Endothelial cell of umbilical vein (primary cell): ENCODE data around the gene GALNT2. TPM values are rescaled to one million over a fixed set of nuclear protein-coding genes. Genes with fewer than 3 reads are reported as not detected.

Experiments used
- BruUV-seq: library from RNA; stranded (reverse); fragments of 400-500 nt; replicated peaks from 2 replicates; lab custom pipeline; 2021; lab: Mats Ljungman, UMichigan
- CTCF ChIA-PET: fragments of 300-600, 350-600 bp; sonication (Branson Sonifier 250); formaldehyde crosslinking; loops from one replicate; lab custom pipeline; 2021; ENCODE audit warnings: antibody characterized with exemption, inconsistent platforms; lab: Charles Lee
- POLR2A ChIA-PET: fragments of 300-600, 350-600 bp; sonication (Branson Sonifier 250); formaldehyde crosslinking; loops from one replicate; lab custom pipeline; 2021; ENCODE audit warnings: antibody characterized with exemption, inconsistent platforms; lab: Charles Lee
- DNase-seq: peaks from one replicate; pipeline ENCODE4 v3.0.0-alpha.2; 2011; ENCODE audit warnings: low read depth, low spot score
- FAIRE-seq: peaks from 2 replicates; lab custom pipeline; 2011; peaks lifted over from hg19 to GRCh38; lab: Jason Lieb, UNC
- H2AFZ ChIP-seq: 2 replicates; pipeline ENCODE4 v1.6.0; 2012; ENCODE audit warnings: low read depth, low read length, control low read depth, inconsistent platforms
- H3K27ac ChIP-seq: 2 replicates; pipeline ENCODE4 v1.5.1; 2011; ENCODE audit warnings: low read depth, mild to moderate bottlenecking, control low read depth, low read length, moderate library complexity; ENCODE audit not compliant: insufficient read depth
- H3K27me3 ChIP-seq, 2 experiments: 2 replicates each; pipeline versions ENCODE4 v1.6.0 to v1.6.1; 2011; ENCODE audit warnings: low read length in 2 of 2, mixed read lengths in 1 of 2; ENCODE audit not compliant: control insufficient read depth in 2 of 2, insufficient read depth in 2 of 2
- H3K36me3 ChIP-seq, 2 experiments: 2 replicates in 1 of 2; 3 replicates in 1 of 2; pipeline ENCODE4 v1.5.1; 2011; ENCODE audit warnings: low read length in 2 of 2, mild to moderate bottlenecking in 1 of 2, moderate library complexity in 1 of 2; ENCODE audit not compliant: control insufficient read depth in 2 of 2, insufficient read depth in 2 of 2; ENCODE audit errors: extremely low read depth in 1 of 2
- H3K4me1 ChIP-seq: 3 replicates; pipeline ENCODE4 v1.5.1; 2011; ENCODE audit warnings: mild to moderate bottlenecking, low read length; ENCODE audit not compliant: control insufficient read depth, insufficient read depth; ENCODE audit errors: extremely low read depth
- H3K4me2 ChIP-seq: 2 replicates; pipeline ENCODE4 v1.6.1; 2011; ENCODE audit warnings: low read length, control low read depth, mixed read lengths; ENCODE audit not compliant: insufficient read depth
- H3K4me3 ChIP-seq, 3 experiments: fragments of 200-600 bp in 1 of 3; sonication (generic), shearing (Covaris generic) in 1 of 3; replicated peaks in 1 of 3; 2 replicates each; pipeline ENCODE4 v1.5.1; 2011 to 2016; ENCODE audit warnings: control low read depth in 3 of 3, low read length in 3 of 3, mild to moderate bottlenecking in 2 of 3, inconsistent platforms in 1 of 3, low read depth in 1 of 3, moderate library complexity in 1 of 3; ENCODE audit not compliant: insufficient read depth in 1 of 3
- H3K79me2 ChIP-seq: 2 replicates; pipeline ENCODE4 v1.6.0; 2012; ENCODE audit warnings: low read length, inconsistent platforms; ENCODE audit not compliant: control insufficient read depth, insufficient read depth
- H3K9ac ChIP-seq: replicated peaks from 2 replicates; pipeline ENCODE3; 2011; ENCODE audit warnings: low read length, control low read depth; ENCODE audit not compliant: insufficient read depth; ENCODE audit errors: extremely low read depth
- H3K9me1 ChIP-seq: replicated peaks from 3 replicates; pipeline ENCODE4 v1.6.0; 2011; ENCODE audit warnings: mild to moderate bottlenecking, low read length; ENCODE audit not compliant: control insufficient read depth, insufficient read depth; ENCODE audit errors: extremely low read depth
- H3K9me3 ChIP-seq: replicated peaks from 2 replicates; pipeline ENCODE4 v1.5.1; 2012; ENCODE audit warnings: low read length, inconsistent platforms; ENCODE audit not compliant: control insufficient read depth, insufficient read depth
- H4K20me1 ChIP-seq: replicated peaks from 2 replicates; pipeline ENCODE3; 2011; ENCODE audit warnings: mild to moderate bottlenecking, low read length; ENCODE audit not compliant: control insufficient read depth, insufficient read depth; ENCODE audit errors: extremely low read depth
- CTCF ChIP-seq, 2 donors: IDR thresholded peaks; 1 replicate in 1 of 2; 2 replicates in 1 of 2; pipeline ENCODE4 v1.5.1; 2011; ENCODE audit warnings: low read length in 2 of 2, mild to moderate bottlenecking in 2 of 2, moderate library complexity in 2 of 2, control low read depth in 1 of 2, inconsistent platforms in 1 of 2, low read depth in 1 of 2; ENCODE audit not compliant: insufficient read depth in 1 of 2; ENCODE audit errors: extremely low read depth in 1 of 2
- EZH2 ChIP-seq: IDR thresholded peaks from 2 replicates; pipeline ENCODE4 v1.6.1; 2012; ENCODE audit warnings: borderline replicate concordance, low read depth, mild to moderate bottlenecking, moderate library complexity, low read length, inconsistent platforms; ENCODE audit not compliant: severe bottlenecking
- FOS ChIP-seq: IDR thresholded peaks from 2 replicates; pipeline ENCODE4 v1.6.1; 2011; ENCODE audit warnings: mild to moderate bottlenecking, low read length, moderate library complexity, borderline replicate concordance; ENCODE audit not compliant: insufficient read depth
- GATA2 ChIP-seq: IDR thresholded peaks from 2 replicates; pipeline ENCODE4 v1.7.0; 2011; ENCODE audit warnings: low read depth, mild to moderate bottlenecking, moderate library complexity, mixed read lengths, low read length; ENCODE audit not compliant: insufficient read length, insufficient read depth
- JUN ChIP-seq: IDR thresholded peaks from 2 replicates; pipeline ENCODE4 v1.6.1; 2011; ENCODE audit warnings: borderline replicate concordance, low read depth; ENCODE audit not compliant: insufficient read length, insufficient read depth
- MAX ChIP-seq: IDR thresholded peaks from 2 replicates; pipeline ENCODE4 v1.6.1; 2011; ENCODE audit not compliant: insufficient read depth, insufficient read length
- MYC ChIP-seq: IDR thresholded peaks from one replicate; pipeline ENCODE4 v1.6.1; 2011; ENCODE audit warnings: mild to moderate bottlenecking, low read depth, low read length
- POLR2A ChIP-seq: IDR thresholded peaks from 2 replicates; pipeline ENCODE4 v1.6.1; 2012; ENCODE audit warnings: low read depth, mild to moderate bottlenecking, control low read depth, low read length
- POLR2AphosphoS5 ChIP-seq: IDR thresholded peaks from 2 replicates; pipeline ENCODE4 v1.6.1; 2012; ENCODE audit warnings: low read depth, mild to moderate bottlenecking, control low read depth, low read length, moderate library complexity; ENCODE audit not compliant: insufficient read depth
- dilution Hi-C: fragments of 300-500 bp; cut with MboI; formaldehyde crosslinking; loops from one replicate; pipeline ENCODE4 v1.15.0; 2019; ENCODE audit warnings: low sequenced_read_pairs; ENCODE audit not compliant: extremely low pct_ligation_motif_present
- intact Hi-C: fragments of 100-400 bp; cut with micrococcal nuclease; formaldehyde crosslinking; loops from one replicate; pipeline ENCODE4 v1.10.0; 2022
- polyA plus RNA-seq, 4 experiments: library from polyadenylated mRNA; depleted of rRNA in 3 of 4; stranded (reverse) in 3 of 4; unstranded in 1 of 4; fragments of >200 nt; gene quantifications; 2 replicates each; pipeline versions ENCODE4 v1.2.1 to v1.2.3, GENCODE V29; 2011 to 2012; ENCODE audit warnings: missing spikeins in 1 of 4
- total RNA-seq: library from RNA; stranded (reverse); gene quantifications from 2 replicates; pipeline ENCODE4 v1.2.3, GENCODE V29; 2021

Gene GALNT2
- total and polyA plus RNA-seq, 2 donors (not counting 3 experiments of a cell fraction or from before 2014, with no cell fraction given): 56.3 to 77.5 TPM

GRCh38 chr1:230086151-230086550, 19.1 kb downstream of the GALNT2 start:
- DNase-seq (no peak), FAIRE-seq (no peak)
- CTCF ChIA-PET: interaction anchor here (2.4 kb wide), 1 partner anchor 19 kb away, joined by 11 read pairs; no protein-coding TSS in a partner anchor
- no TSS peak for BruUV-seq
- no peak overlapping the region for H2AFZ ChIP-seq
- H3K4me3 ChIP-seq: no peak overlapping the region
- H3K27ac ChIP-seq: no peak overlapping the region
- dilution Hi-C loops: no loop called here
- peaks cover 34% of the 10 kb centered on the region for H3K4me1 ChIP-seq
- intact Hi-C loops: no loop called here
- TF ChIP-seq EZH2 (no peak), GATA2 (no peak), MAX (no peak), POLR2AphosphoS5 (no peak), POLR2A (no peak), FOS (no peak), JUN (no peak), MYC (no peak), CTCF (IDR thresholded peaks at IDR 0.05; ENCODE audit: extremely low read depth in 1 of 2, insufficient read depth in 1 of 2, low read depth in 1 of 2, low read length in 2 of 2) (no peak)
- no peaks in the 10 kb centered on the region for H3K9me3 ChIP-seq
- H3K27me3 ChIP-seq: no peaks in the 10 kb centered on the region
- no peaks in the 10 kb centered on the region for H4K20me1 ChIP-seq
- H3K79me2 ChIP-seq: peaks cover 54% of the 10 kb centered on the region
- POLR2A ChIA-PET: no interaction called here
- no peaks in the 10 kb centered on the region for H3K36me3 ChIP-seq
- no peak overlapping the region for H3K4me2 ChIP-seq
- H3K9ac ChIP-seq: no peak overlapping the region
- no peaks in the 10 kb centered on the region for H3K9me1 ChIP-seq
